GM18526 (cell line): ENCODE results near the gene SLC29A3.

ENCODE experiments used
- POLR2A ChIP-seq: IDR thresholded peaks from 3 replicates; pipeline ENCODE4 v1.6.1; 2011; ENCODE audit not compliant: insufficient read length; ENCODE audit errors: extremely low read depth

SLC29A3 gene

GRCh38 chr10:71319042-71319799, at the start of gene SLC29A3:
SLC29A3 (plus strand) TSS chr10:71319259; CDS start chr10:71319310, 51 bp downstream.
- peak; percentile 65 for TF ChIP-seq POLR2A

DNA sequence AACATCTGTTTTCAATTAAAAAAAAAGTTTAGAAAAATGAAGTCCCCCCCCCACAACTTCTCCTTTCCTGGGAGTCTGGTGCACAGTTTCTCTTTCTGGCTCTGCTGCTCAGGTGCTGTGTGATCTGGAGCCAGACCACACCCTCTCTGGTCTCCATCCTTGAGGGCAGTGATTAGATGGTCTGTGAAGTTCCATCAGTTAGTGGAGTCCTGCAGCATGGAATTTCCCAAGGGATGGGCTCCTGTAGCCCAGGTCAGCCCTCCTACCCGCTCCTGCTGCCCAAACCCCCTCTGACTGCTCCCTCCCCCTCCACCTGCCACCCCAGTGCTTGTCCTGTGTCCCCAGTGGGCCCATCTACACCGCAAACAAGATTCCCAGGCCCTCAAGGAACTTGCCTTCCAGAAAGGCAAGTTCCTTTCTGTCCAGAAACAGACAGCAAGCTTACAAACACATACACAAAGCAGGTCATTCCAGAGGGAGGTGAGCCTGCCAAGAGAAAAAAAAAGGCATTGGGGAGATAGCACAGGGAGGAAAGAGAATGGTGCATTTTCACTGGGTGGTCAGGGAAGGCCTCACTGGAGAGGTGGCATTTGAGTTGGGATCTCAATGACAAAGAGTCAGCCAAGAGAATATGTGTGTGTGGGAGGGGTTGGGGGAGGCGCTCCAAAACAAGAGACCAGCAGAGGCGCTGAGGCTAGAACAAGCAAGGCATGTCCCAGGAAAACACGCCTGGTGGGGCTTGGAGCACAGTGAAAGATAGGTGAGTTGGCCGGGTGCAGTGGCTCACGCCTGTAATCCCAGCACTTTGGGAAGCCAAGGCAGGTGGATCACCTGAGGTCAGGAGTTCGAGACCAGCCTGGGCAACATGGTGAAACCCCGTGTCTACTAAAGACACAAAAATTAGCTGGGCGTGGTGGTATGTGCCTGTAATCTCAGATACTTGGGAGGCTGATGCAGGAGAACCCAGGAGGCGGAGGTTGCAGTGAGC, 49.5 kb upstream of the SLC29A3 start:
- TF ChIP-seq POLR2A = no peak

- TF ChIP-seq POLR2A = no peak
These were observed 48.5 kb upstream of the SLC29A3 start for GRCh38 chr10:71270301-71271220.

DNA sequence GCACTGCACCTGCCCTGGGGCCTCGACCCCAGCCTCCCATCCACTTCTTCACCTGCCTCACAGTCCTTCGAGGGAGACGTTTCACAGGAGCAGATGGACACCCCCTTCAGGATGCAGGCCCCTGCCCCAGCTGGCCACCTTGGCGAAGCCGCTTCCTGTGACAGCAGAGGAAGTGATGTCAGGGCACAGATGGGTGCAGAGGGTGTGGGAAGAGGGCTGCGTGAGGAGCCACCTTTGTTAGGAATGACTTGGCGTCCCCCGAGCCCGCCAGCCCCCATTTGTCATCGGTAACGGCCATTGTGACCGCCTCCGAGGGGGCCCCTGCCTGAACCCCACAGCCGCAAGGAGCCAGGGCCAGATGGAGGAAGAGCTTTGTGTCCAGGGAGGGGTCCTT, 47.4 kb upstream of the SLC29A3 start:
- no peak for TF ChIP-seq POLR2A

DNA sequence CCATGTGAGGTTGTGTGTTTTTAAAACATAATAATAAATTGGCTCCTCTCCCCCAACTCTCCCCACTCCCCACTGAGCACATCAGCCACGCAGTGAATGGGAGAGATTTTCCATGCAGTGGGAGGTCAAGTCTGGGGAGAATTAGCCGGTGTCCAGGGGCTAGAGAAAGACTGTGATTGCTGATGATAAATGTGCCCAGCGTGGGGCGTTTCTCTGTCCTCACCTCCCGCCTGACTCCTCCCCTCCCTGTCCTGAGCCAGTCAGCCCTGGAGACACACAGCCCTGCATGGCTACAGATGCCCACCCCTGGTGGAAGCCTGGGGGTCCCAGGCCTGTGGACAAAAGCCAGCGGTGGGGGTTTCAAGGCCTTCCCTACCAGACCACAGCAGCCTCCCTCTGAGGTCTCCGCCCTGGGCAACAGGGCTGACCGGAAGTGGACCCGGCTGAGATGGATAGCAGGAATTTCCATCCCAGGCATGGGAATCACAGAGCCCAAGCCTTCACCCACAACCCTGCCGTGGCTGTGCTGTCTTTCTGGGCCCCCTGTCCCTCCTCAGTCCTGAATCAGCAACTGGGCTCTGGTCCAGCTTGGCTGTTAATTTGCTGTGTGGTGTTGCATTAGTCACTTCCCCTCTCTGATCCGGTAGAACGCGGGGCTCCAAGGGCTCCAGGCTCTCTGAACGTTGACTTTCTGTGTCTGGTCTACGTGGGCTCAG, 46.8 kb upstream of the SLC29A3 start:
- TF ChIP-seq POLR2A = no peak

- TF ChIP-seq POLR2A = no peak
These were observed 45.6 kb upstream of the SLC29A3 start for GRCh38 chr10:71273506-71273905.

DNA sequence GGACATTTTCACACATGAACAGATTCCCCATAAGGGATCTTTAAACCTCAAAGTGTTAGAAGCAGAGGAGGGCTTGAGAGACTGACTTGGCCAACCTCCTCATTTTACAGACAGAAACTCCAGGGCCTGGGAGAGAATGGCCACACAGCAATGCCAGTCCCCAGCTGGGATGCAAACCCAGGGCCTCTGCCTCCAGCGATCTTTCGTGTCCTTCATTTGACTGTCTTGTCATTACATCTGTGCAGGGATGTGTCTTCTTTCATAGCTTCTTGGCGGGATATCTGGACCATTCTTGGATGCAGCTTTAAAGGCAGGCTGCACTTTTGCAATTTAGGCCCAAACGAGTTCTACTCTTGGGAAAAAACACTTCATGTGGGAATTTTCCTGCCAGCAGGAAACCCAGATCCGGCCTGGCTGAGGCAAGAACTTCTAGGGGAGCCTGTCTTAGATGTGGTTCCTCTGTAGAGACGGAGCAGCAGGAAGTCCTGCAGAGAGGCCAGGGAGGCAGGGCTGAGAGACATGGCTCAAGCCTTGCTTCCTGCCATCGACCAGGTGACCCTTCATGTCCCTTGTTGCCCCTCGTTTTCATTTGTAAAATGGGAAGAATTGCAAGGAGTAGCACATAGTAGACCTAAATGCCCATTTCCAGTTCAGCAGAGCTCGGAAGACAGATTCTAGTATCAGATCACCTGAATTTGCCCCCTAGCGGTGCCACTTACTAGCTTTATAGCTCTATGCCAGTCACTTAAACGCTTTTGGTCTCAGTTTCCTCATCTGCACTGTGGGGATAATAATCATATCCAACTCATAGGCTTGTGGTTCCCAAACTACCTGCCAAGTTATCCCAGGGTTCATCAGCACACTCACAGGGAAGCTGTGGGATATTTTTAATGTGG, 43.9 kb upstream of the SLC29A3 start:
- TF ChIP-seq POLR2A = no peak

DNA sequence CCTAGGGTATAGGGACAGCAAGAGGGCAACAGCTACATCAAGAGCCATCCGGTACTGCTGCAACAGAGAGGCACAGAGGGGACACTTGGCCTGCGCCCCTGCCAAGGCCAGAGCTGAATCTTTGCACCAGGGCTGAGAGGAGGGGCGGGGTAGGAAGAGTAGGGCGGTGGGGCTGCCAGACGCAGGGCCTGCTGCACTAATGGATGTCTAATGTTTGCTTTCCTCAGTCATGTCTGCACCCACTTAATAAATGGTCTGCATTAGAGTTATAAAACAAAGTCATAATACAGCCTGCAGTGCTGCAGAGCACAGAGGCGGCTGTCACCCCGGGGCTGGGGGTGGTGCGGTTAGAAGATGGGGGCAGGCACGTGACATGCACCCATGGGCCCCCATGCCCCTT, 42.2 kb upstream of the SLC29A3 start:
- TF ChIP-seq POLR2A = no peak

- no peak for TF ChIP-seq POLR2A
These were observed 41.0 kb upstream of the SLC29A3 start for GRCh38 chr10:71277914-71278665.

DNA sequence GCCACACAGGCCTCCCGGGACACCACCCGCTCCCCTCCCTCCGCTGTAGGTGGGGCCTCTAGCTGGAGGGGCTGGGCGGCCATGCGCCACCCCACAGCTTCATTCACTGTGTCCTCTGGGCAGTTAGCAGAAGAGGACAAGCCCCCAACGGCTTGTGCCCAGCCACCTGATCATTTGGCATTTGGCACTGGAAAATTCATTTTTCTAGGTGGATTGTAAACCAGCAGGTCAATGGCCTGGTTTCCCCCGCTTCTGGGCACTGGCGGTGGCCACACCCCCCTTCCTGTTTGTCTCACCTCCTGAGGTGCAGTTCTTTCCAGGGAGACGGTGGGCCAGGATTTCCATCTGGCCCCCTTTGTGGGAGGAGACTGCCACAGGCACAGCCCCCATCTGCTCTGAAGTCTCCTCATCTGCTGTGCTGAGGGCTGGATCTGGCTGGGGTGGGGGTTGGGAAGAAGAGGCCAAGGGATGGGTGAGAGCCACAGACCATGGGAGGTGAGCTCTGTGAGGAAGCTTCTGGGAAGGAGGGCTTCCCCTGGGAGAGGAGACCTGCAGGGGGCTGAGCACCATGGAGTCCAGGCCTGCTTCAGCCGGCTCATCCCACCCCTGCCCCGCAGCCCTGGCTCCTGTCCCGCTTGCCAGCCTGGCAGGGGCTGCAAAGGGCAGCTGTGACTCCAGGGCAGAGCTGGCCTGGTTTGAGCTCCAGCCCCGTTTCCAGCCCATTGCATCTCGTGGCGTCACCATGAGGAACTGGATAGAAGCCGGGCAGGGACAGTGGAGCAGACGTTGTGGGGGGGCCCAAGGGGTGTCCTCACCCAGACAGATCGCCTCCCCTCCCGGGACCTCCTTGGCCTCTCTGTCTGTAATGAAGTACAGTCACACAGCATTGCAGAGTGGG, 40.1 kb upstream of the SLC29A3 start:
- no peak for TF ChIP-seq POLR2A

DNA sequence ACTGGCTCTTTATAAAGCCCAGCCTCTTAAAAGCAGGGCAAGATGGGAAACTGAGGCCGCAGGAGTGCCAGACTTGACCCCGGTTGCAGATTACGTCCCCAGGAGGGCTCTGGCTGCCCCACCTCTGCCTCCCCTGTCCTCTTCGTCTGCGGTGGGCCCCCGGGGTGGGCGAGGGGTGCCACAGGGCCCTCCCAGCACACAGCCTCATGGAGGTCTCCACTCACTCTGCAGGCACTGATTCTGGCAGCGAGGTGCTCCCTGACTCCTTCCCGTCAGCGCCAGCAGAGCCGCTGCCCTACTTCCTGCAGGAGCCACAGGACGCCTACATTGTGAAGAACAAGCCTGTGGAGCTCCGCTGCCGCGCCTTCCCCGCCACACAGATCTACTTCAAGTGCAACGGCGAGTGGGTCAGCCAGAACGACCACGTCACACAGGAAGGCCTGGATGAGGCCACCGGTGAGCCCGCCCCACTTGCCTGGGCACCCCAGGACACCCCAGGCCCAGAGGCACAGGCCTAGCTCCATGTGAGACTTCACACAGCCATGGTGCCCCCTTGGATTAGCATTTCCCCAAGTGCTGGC, 39.4 kb upstream of the SLC29A3 start:
- TF ChIP-seq POLR2A = no peak
